Measurements from ENCODE around the gene MTA1.

Gene MTA1

GRCh38 chr14:105488781-105489541 is 69.3 kb downstream of the MTA1 start:
- H3K4me2 ChIP-seq (ENCODE audit: low read depth, low read length): peak overlapping the region; percentile 98
- no peaks in the 10 kb centered on the region for H3K9me2 ChIP-seq (replicated peaks; ENCODE audit: insufficient read depth, low read length)
- H2AFZ ChIP-seq (ENCODE audit: low read length): no peak overlapping the region; the same call in 1 of the 2 replicates
- peak overlapping the region; percentile 92 for H3K27ac ChIP-seq (ENCODE audit: low read length)
- H3K79me2 ChIP-seq (ENCODE audit: low read length): peaks cover 29% of the 10 kb centered on the region
- no peaks in the 10 kb centered on the region for H3K9me3 ChIP-seq (replicated peaks; ENCODE audit: insufficient read depth, low read length)
- H3K36me3 ChIP-seq (replicated peaks; ENCODE audit: insufficient read depth, low read length): no peaks in the 10 kb centered on the region
- 0 out of 2 replicates have a peak, but pooled peaks cover 4% of the 10 kb centered on the region for H4K20me1 ChIP-seq (ENCODE audit: insufficient read depth, low read length)
- H3K27me3 ChIP-seq (replicated peaks; ENCODE audit: insufficient read depth, low read length): peaks cover 10% of the 10 kb centered on the region; the same call in 1 of the 2 replicates
- peak overlapping the region; percentile 87 for H3K4me3 ChIP-seq (ENCODE audit: low read length)
- no peak for DNase-seq
- TF ChIP-seq EZH2phosphoT487 (IDR thresholded peaks at IDR 0.05; ENCODE audit: low read length): no peak
- TF ChIP-seq, protein P1, sequence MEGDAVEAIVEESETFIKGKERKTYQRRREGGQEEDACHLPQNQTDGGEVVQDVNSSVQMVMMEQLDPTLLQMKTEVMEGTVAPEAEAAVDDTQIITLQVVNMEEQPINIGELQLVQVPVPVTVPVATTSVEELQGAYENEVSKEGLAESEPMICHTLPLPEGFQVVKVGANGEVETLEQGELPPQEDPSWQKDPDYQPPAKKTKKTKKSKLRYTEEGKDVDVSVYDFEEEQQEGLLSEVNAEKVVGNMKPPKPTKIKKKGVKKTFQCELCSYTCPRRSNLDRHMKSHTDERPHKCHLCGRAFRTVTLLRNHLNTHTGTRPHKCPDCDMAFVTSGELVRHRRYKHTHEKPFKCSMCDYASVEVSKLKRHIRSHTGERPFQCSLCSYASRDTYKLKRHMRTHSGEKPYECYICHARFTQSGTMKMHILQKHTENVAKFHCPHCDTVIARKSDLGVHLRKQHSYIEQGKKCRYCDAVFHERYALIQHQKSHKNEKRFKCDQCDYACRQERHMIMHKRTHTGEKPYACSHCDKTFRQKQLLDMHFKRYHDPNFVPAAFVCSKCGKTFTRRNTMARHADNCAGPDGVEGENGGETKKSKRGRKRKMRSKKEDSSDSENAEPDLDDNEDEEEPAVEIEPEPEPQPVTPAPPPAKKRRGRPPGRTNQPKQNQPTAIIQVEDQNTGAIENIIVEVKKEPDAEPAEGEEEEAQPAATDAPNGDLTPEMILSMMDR (IDR thresholded peaks at IDR 0.05; ENCODE audit: low read length): no peak
- TF ChIP-seq EZH2 (optimal IDR thresholded peaks at IDR 0.05; ENCODE audit: low read depth, low read length): no peak
- peak overlapping the region; percentile 97 for H3K9ac ChIP-seq (ENCODE audit: low read length)
- H3F3A ChIP-seq (ENCODE audit: insufficient read depth, low read length): peaks cover 8% of the 10 kb centered on the region; the same call in 1 of the 2 replicates
- H3K4me1 ChIP-seq (ENCODE audit: low read length): peaks cover 17% of the 10 kb centered on the region

DNA sequence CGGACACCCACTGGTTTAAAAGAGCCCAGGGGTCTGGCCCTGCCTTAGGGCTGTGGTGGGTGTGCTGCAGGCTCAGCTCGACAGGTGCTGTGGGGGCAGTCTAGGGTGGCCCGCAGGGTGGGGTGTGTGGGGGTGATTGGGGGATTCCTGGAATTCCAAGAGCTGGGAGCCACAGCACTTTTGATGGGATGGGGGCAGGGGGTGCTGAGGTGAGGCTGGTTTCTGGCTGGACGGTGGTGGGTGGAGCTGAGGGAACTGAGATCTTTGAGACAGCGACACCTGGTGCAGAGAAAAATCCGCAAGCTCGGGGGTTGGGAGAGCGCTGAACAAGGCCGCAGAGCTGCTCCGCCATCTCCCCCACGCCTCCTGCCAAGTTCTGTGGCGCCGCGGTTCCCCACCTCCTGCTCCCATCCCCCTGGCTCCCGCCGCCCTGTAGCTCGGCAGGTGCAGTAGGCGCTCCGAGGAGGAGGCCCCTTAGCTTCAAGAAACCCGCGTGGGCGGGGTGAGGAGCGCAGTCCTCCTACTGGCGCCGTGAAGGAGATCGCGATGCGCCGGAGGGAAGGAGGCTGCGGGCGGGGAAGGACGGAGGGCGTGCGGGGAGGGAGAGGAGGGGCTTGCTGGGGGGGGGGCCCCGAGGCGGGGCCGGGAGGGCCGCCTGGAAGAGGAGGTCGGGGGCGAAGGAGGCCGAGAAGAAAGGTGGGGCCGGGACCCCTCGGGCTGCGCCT is 70.1 kb downstream of the MTA1 start:
- Histone ChIP-seq H3F3A (ENCODE audit: insufficient read depth, low read length) (peaks cover 8% of the 10 kb centered on the region; the same call in 1 of the 2 replicates), H3K9ac (ENCODE audit: low read length) (peak overlapping the region; percentile 97), H2AFZ (ENCODE audit: low read length) (peak overlapping the region; percentile 76), H3K4me3 (ENCODE audit: low read length) (peak overlapping the region; percentile 87), H3K27me3 (replicated peaks; ENCODE audit: insufficient read depth, low read length) (peaks cover 10% of the 10 kb centered on the region; the same call in 1 of the 2 replicates), H4K20me1 (ENCODE audit: insufficient read depth, low read length) (0 out of 2 replicates have a peak, but pooled peaks cover 4% of the 10 kb centered on the region), H3K27ac (ENCODE audit: low read length) (peak overlapping the region; percentile 92), H3K36me3 (replicated peaks; ENCODE audit: insufficient read depth, low read length) (no peaks in the 10 kb centered on the region), H3K4me1 (ENCODE audit: low read length) (peaks cover 17% of the 10 kb centered on the region), H3K4me2 (ENCODE audit: low read depth, low read length) (peak overlapping the region; percentile 98), H3K9me3 (replicated peaks; ENCODE audit: insufficient read depth, low read length) (no peaks in the 10 kb centered on the region), H3K9me2 (replicated peaks; ENCODE audit: insufficient read depth, low read length) (no peaks in the 10 kb centered on the region), H3K79me2 (ENCODE audit: low read length) (peaks cover 29% of the 10 kb centered on the region)
- TF ChIP-seq EZH2phosphoT487 (IDR thresholded peaks at IDR 0.05; ENCODE audit: low read length) (no peak), EZH2 (optimal IDR thresholded peaks at IDR 0.05; ENCODE audit: low read depth, low read length) (no peak)
- TF ChIP-seq, protein P1 (IDR thresholded peaks at IDR 0.05; ENCODE audit: low read length): peak; percentile 62
- peak; percentile 90 for DNase-seq

DNA sequence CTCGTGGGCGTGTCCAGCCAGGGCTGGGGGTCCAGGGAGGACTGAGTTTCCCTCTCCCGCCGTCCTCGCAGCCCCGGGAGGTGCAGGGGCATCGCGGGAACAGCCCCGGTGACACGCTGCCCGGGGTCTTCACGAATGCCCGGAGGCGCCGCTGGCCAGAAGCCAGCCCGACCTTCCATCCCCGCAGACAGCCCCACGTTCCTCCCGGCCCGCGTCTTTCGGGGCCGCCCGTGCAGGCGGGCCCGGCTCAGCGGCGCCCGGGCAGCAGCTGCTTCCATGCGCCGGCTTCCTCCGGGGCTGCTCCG is 70.6 kb downstream of the MTA1 start:
- no peaks in the 10 kb centered on the region for H3K9me2 ChIP-seq (replicated peaks; ENCODE audit: insufficient read depth, low read length)
- H3K27ac ChIP-seq (ENCODE audit: low read length): peak overlapping the region; percentile 92
- H3K4me3 ChIP-seq (ENCODE audit: low read length): peak overlapping the region; percentile 87
- H3K9me3 ChIP-seq (replicated peaks; ENCODE audit: insufficient read depth, low read length): no peaks in the 10 kb centered on the region
- H3K9ac ChIP-seq (ENCODE audit: low read length): peak overlapping the region; percentile 97
- H3K36me3 ChIP-seq (replicated peaks; ENCODE audit: insufficient read depth, low read length): no peaks in the 10 kb centered on the region
- DNase-seq: no peak
- peaks cover 17% of the 10 kb centered on the region for H3K4me1 ChIP-seq (ENCODE audit: low read length)
- H4K20me1 ChIP-seq (ENCODE audit: insufficient read depth, low read length): 0 out of 2 replicates have a peak, but pooled peaks cover 4% of the 10 kb centered on the region
- H3K4me2 ChIP-seq (ENCODE audit: low read depth, low read length): peak overlapping the region; percentile 98
- peaks cover 29% of the 10 kb centered on the region for H3K79me2 ChIP-seq (ENCODE audit: low read length)
- TF ChIP-seq EZH2 (optimal IDR thresholded peaks at IDR 0.05; ENCODE audit: low read depth, low read length): no peak
- peak overlapping the region; percentile 76; the same call in 1 of the 2 replicates for H2AFZ ChIP-seq (ENCODE audit: low read length)
- peaks cover 8% of the 10 kb centered on the region; the same call in 1 of the 2 replicates for H3F3A ChIP-seq (ENCODE audit: insufficient read depth, low read length)
- peaks cover 10% of the 10 kb centered on the region; the same call in 1 of the 2 replicates for H3K27me3 ChIP-seq (replicated peaks; ENCODE audit: insufficient read depth, low read length)

Data from MM.1S (cell line).